Measurements from ENCODE around the gene ISOC2.

DNA sequence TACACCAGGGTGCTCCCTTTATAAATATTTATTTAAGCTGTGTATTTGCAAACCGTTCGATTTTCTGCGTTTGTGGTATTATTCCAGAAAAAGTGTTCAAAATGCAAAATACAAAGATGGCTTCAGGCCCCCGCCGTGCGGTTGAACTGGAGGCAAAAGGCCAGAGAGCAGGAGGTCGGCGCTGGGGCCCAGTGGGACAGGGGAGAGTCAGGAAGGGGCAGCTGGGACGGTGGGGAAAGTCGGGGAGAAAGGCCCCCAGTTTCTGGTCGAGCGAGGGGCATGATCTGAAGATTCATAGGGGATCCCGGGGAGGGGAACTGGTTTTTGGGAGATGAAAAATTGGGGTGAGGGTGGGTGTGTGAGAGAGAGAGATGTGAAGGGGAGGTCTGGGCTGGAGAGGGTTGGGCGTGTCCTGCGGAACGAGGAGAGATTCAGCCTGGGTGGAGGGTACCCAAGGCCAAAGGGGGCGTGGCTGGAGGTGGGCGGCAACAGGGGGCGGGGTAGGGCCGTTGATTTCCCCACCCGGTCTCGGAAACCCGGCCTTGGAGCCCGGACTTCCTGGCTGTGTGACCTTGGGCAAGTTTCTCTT lies 678 bp downstream of the ISOC2 start:
- TF ChIP-seq EP300 (IDR thresholded peaks at IDR 0.05), result no peak
- TF ChIP-seq, protein P1, sequence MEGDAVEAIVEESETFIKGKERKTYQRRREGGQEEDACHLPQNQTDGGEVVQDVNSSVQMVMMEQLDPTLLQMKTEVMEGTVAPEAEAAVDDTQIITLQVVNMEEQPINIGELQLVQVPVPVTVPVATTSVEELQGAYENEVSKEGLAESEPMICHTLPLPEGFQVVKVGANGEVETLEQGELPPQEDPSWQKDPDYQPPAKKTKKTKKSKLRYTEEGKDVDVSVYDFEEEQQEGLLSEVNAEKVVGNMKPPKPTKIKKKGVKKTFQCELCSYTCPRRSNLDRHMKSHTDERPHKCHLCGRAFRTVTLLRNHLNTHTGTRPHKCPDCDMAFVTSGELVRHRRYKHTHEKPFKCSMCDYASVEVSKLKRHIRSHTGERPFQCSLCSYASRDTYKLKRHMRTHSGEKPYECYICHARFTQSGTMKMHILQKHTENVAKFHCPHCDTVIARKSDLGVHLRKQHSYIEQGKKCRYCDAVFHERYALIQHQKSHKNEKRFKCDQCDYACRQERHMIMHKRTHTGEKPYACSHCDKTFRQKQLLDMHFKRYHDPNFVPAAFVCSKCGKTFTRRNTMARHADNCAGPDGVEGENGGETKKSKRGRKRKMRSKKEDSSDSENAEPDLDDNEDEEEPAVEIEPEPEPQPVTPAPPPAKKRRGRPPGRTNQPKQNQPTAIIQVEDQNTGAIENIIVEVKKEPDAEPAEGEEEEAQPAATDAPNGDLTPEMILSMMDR (IDR thresholded peaks at IDR 0.05), result no peak
